ENCODE results near the gene STMN3.
A peak's percentile ranks its signal among the peaks of the same experiment; 100 is the strongest.
"Not testable (repeated sequence)": the region's sequence is repeated elsewhere in the genome, so short reads cannot be mapped to it uniquely, and the experiment has no call there.

The STMN3 gene

DNA sequence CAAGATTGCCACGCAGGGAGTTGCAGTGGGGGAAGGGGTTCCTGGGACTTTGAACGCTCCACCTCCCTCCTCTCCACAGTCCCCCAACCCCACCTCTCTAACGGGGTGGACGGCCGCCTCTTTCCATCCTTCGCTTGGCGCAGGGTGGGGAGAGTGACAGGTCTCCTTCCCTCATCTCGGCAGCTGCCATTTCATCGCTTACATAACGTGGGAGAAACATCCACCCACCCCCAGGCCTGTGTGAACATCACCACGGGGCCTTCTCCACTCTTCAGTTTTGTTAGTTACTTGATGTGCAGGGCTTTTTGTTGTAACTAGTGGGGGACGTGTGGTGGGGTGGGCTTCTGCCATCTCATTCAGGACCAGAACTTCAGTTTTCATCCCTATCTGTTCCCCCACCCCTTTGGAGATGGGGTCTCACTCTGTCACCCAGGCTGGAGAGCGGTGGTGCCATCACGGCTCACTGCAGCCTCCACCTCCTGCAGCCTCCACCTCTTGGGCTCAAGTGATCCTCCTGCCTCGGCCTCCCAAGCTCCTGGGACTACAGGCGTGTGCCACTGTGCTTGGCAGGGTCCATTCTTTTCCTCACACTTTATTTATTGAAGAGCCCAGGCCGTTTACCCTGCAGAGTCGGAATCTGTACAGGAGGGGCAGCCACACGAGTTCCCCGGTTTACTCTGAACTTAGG, 22.6 kb upstream of the STMN3 start:
- DNase-seq, result no peak

GRCh38 chr20:63673951-63674350, 20.7 kb upstream of the STMN3 start:
- no peak for DNase-seq

- no peak for DNase-seq
Observed at GRCh38 chr20:63672666-63673065, 19.4 kb upstream of the STMN3 start.

DNA sequence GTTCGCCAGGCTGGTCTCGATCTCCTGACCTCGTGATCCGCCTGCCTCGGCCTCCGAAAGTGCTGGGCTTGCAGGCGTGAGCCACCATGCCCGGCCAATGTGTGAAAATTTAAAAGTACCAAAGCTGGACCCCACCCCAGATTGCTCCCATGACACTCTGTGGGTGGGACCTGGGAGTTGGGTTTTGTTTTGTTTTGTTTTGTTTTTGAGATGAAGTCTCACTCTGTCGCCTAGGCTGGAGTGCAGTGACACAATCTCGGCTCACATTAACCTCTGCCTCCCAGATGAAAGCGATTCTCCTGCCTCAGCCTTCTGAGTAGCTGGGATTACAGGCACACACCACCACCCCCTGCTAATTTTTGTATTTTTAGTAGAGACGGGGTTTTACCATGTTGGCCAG, 18.5 kb upstream of the STMN3 start:
- not testable (repeated sequence) for DNase-seq

DNA sequence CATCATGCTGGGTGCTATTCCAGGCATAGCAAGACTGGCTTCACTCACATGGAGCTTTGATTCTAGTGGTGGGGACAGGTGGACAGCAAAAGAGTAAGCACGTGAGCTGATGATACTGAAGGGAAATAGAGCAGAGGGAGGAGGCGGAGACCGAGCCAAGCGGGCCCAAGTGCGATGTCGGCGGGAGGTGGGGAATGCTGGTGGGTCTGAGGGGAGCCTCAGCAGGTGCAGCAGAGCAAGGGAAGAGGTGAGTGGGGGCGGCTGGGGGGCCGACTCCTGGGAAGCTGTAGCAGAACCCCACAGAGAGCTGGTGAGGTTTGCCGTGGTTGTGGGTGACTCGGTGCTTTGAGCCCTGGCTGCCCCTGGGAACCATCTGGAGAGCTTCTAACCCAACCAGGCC, 15.1 kb upstream of the STMN3 start:
- DNase-seq, result no peak

- no peak for DNase-seq
Observed at GRCh38 chr20:63667858-63668257, 14.6 kb upstream of the STMN3 start.

DNA sequence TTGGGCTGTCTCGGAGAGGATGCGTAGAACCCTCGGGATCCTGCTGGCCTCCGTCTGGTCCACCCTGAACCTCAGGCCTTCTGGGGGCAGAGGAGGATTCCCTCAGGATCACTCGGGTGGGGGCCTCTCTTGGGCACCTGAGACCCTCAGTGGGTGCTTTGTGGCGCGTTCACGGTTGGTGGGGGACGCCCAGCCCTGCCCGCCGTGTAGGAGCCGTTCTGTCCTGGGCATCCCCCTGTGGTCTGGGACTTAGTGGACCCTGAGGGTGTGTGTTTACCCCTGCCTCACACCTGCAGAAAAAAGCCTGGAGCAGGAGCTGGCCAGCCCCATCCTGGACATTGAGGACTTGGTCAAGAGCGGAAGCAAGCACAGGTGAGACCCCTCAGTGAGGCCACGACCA, 12.5 kb upstream of the STMN3 start:
- DNase-seq, result no peak

DNA sequence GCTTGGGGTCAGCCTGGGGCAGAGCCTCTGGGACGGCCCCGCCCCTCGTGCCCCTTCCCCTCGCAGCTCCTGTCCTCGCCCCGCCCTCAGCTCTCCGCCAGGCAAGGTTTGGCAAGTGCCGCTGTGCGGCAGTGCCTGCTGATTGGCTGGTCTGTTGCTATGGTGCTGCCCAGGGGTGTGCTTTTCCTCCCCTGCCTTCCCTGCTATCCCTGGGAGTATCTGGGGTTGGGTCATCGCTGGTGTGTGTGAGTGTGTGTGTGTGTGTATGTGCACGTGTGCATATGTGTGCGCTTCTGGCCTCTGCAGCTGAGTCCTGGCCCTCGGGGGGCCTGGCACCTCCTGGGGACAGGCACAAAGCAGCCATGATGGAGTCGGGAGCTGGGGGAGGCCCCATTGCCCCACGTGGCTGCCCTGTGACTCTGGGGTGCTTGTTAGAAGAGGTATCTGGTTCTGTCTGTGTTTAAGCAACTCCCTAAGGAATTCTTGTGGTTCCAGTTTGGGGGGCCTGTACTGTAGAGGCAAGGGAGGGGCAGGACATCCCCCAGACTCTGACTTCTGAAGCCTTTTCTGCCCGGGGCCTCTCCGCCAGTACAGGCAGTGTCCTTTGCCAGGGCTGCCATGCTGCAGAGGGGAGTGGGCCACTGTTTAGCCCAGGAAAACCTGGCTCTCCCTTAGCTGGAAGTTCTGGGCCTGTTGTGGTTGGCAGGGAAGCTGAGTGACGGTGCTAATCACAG, 11.8 kb upstream of the STMN3 start:
- no peak for DNase-seq

DNA sequence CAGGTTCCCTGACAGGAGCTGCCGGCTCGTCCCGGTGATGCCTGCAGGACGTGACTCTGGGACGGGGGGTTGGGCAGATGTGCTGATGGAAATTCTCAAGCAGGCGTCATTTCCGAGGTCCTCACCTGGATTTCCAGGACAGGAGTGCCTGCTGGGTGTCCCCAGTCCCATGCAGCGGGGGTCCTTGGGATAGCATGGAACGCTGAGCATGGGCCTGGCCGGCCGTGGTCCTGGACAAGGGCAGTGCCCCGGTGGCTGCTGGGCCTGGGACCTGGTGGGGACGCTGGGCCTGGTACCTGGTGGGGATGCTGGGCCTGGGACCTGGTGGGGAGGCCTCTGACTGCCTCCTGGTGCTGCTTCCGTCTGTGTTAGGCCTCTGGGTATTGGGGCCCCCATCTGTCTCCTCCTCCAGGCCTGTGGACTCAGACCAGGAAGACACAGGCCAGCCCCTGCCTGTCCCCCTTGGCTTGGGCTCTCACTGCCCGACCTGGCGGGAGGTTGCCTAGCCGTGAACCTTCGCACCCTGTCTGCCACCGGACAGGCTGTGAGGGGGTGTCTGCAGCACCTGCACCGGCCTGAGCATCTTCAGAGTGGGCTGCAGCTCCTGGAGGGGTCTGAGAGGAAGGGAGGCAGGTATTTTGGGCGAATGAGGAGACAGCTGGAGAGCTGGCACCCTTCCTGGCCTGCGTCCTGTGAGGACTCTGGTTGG, 11.1 kb upstream of the STMN3 start:
- no peak for DNase-seq

GRCh38 chr20:63663332-63664066, 10.3 kb upstream of the STMN3 start:
- no peak for DNase-seq

GRCh38 chr20:63662813-63663189, 9.6 kb upstream of the STMN3 start:
- no peak for DNase-seq

DNA sequence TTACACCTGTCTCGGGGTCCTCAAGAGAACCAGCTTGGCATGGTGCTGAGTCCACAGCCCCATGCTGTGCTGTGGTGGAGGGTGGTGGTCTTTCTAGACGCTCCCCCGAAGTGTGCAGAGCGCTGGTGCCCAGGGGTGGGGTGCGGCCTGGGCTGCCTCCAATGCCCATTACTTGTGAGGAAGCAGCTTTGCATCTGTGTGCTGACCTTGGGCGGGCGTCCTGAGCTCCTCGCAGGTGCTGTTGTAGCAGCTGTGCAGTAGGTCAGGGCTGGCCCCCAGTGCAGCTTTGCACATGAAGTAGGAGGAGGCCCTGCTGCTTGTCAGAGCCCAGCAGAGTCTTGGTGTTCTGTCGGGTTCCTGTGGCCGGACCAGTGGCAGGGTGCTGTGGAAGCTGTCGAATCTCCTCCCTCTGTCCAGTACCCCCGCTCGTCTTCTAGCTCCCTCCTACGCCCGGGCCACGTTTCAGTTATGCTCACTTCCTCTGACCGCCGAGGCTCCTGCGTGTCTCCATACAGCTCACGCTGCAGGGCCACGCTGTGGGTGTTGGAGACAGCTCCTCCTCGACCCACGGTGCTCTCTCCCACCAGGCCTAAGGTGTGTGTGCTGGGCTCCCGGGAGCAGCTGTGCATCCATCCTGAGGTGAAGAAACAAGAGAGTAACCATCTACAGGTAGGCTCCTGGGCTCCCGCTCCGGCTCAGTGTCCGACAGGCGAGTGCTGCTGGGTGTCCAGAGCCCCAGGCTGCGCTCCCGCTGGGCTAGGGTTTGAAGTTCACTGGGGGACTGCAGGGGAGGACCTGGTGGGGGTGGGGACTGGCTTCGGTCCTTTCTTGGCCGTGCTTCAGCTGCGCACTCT, 9.0 kb upstream of the STMN3 start:
- DNase-seq, result no peak

DNA sequence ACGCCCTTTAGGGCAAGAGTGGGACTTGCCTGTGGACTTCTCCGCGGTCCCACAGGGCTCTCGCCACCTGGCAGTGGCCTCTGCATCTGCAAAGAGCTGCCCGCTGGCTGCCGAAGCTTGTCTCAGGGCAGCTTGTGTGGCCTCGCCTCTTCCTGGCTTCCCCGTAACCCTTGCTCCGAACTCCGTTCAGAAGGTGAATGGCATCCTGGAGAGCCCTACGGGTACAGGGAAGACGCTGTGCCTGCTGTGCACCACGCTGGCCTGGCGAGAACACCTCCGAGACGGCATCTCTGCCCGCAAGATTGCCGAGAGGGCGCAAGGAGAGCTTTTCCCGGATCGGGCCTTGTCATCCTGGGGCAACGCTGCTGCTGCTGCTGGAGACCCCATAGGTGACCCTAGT, 7.9 kb upstream of the STMN3 start:
- DNase-seq, result no peak

DNA sequence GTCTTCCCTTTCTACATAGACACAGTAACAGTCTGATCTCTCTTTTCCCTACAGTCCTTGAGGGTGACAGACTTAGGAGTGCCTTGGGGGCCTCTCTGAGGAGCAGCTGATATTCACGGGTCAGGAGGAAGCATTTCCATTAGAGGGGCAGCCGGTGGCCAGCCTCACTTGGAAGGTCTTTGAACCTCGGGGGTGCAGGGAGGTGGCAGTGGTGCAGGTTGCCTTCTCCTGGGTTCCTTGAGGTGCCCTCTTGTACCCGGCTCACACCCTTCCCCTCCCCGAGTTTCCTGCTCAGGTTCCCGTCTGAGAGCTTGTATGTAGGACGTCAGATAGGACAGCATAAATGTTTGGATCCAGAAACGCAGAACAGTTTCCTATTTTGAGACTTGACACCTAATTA, 7.4 kb upstream of the STMN3 start:
- no peak for DNase-seq

- not testable (repeated sequence) for DNase-seq
Observed at GRCh38 chr20:63660174-63660573, 7.0 kb upstream of the STMN3 start.

DNA sequence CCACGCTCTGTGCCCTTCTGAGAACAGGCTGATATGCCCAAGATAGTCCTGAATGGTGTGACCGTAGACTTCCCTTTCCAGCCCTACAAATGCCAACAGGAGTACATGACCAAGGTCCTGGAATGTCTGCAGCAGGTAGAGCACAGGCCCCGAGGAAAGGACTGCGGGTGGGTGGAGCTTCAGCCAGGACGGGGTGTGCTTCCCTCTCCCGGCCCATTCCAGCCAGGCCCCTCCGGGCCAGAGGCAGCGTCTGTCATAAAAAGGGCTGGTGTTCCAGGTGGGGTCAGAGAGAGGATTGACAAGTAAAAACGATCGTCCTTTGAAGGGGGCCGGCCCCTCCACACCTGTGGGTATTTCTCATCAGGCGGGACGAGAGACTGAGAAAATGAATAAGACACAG, 6.1 kb upstream of the STMN3 start:
- DNase-seq, result no peak

- no peak for DNase-seq
Observed at GRCh38 chr20:63658749-63659187, 5.5 kb upstream of the STMN3 start.

GRCh38 chr20:63657937-63658748, 4.9 kb upstream of the STMN3 start, which contains the start of gene RTEL1:
Gene RTEL1, plus strand, starts transcription at chr20:63658312. Its CDS starts 1,091 bp downstream, at chr20:63659403.
- DNase-seq, result peak; percentile 84

- no peak for DNase-seq
Observed at GRCh38 chr20:63657260-63657936, 4.2 kb upstream of the STMN3 start.

- DNase-seq, result no peak
Observed at GRCh38 chr20:63656451-63656850, 3.2 kb upstream of the STMN3 start.

GRCh38 chr20:63655249-63655648, 2.0 kb upstream of the STMN3 start:
- no peak for DNase-seq
